ENCODE measurements around the gene MINDY3.

The MINDY3 gene

GRCh38 chr10:15741581-15741980, 118.7 kb downstream of the MINDY3 start:
- H3K27ac ChIP-seq = no peak overlapping the region
- TF ChIP-seq CTCF (conservative IDR thresholded peaks at IDR 0.05) = no peak

GRCh38 chr10:15740261-15740660, 120.0 kb downstream of the MINDY3 start:
- no peak for TF ChIP-seq CTCF (conservative IDR thresholded peaks at IDR 0.05)

GRCh38 chr10:15739254-15739970, 120.9 kb downstream of the MINDY3 start:
- no peak for TF ChIP-seq CTCF (conservative IDR thresholded peaks at IDR 0.05)
- H3K27ac ChIP-seq = no peak overlapping the region

More at GRCh38 chr10:15740261-15740660, 120.0 kb downstream of the MINDY3 start:
- H3K27ac ChIP-seq = no peak overlapping the region

GRCh38 chr10:15738270-15738925, 121.9 kb downstream of the MINDY3 start:
- no peak for TF ChIP-seq CTCF (conservative IDR thresholded peaks at IDR 0.05)

GRCh38 chr10:15737656-15738055, 122.7 kb downstream of the MINDY3 start:
- no peak for TF ChIP-seq CTCF (conservative IDR thresholded peaks at IDR 0.05)
- no peak overlapping the region for H3K27ac ChIP-seq

More at GRCh38 chr10:15738270-15738925, 121.9 kb downstream of the MINDY3 start:
- no peak overlapping the region for H3K27ac ChIP-seq

- H3K27ac ChIP-seq = no peak overlapping the region
- TF ChIP-seq CTCF (conservative IDR thresholded peaks at IDR 0.05) = no peak
Observed at GRCh38 chr10:15735763-15736162, 124.5 kb downstream of the MINDY3 start.

GRCh38 chr10:15730341-15730740, 130.0 kb downstream of the MINDY3 start:
- H3K27ac ChIP-seq = no peak overlapping the region
- no peak for TF ChIP-seq CTCF (conservative IDR thresholded peaks at IDR 0.05)

Data from VCaP (cell line).